Heart right ventricle (tissue), 16 donors: ENCODE data around the gene FAF1. TPM values are rescaled to one million over a fixed set of nuclear protein-coding genes. Genes with fewer than 3 reads are reported as not detected.

Experiments
- ATAC-seq, 8 donors: fragments of 200-7000 bp; cut with Tn5 transposase; one replicate each; pipeline ENCODE4 v1.9.1; 2020; ENCODE audit warnings: mild to moderate bottlenecking in 8 of 8, moderate library complexity in 8 of 8, moderate number of reproducible peaks in 1 of 8
- DNase-seq, 2 donors: peaks; one replicate each; pipeline ENCODE4 v3.0.0-alpha.2; 2020
- H3K27ac ChIP-seq, 10 donors: fragments of 200-600 bp; sonication (generic) in 2 of 10; one replicate each; pipeline versions ENCODE4 v1.5.0 to v1.8.0; 2020 to 2022; ENCODE audit warnings: mild to moderate bottlenecking in 3 of 10
- H3K27me3 ChIP-seq, 7 donors: fragments of 200-600 bp; one replicate each; pipeline ENCODE4 v1.8.0; 2021 to 2022; ENCODE audit warnings: mild to moderate bottlenecking in 2 of 7
- H3K36me3 ChIP-seq, 9 donors: fragments of 200-600 bp; sonication (generic) in 1 of 9; one replicate each; pipeline versions ENCODE4 v1.5.0 to v1.8.0; 2020 to 2022; ENCODE audit warnings: mild to moderate bottlenecking in 2 of 9
- H3K4me1 ChIP-seq, 9 donors: fragments of 200-600 bp; sonication (generic) in 1 of 9; one replicate each; pipeline versions ENCODE4 v1.5.0 to v1.8.0; 2020 to 2022; ENCODE audit warnings: mild to moderate bottlenecking in 4 of 9
- H3K4me3 ChIP-seq, 10 donors: fragments of 200-600 bp; sonication (generic) in 2 of 10; one replicate each; pipeline versions ENCODE4 v1.5.0 to v1.8.0; 2020 to 2022; ENCODE audit warnings: mild to moderate bottlenecking in 7 of 10, moderate library complexity in 2 of 10
- H3K9me3 ChIP-seq, 11 donors: fragments of 200-600 bp in 10 of 11; sonication (generic) in 2 of 11; one replicate each; pipeline versions ENCODE4 v1.5.0 to v1.8.0; 2013 to 2022; ENCODE audit warnings: mild to moderate bottlenecking in 2 of 11, control low read depth in 1 of 11, moderate library complexity in 1 of 11
- CTCF ChIP-seq, 9 donors: fragments of 200-600 bp; sonication (generic) in 2 of 9; IDR thresholded peaks; one replicate each; pipeline versions ENCODE4 v1.5.0 to v1.8.0; 2021 to 2022; ENCODE audit warnings: antibody characterized with exemption in 9 of 9, mild to moderate bottlenecking in 5 of 9, moderate library complexity in 1 of 9
- WGBS, 2 donors: extraction: QIAGEN DNeasy Blood & Tissue Kit; methylation state at CpG; one replicate each; pipeline ENCODE4 v1.1.7; 2013; ENCODE audit warnings: inconsistent platforms in 1 of 2; 5-methylcytosine and 5-hydroxymethylcytosine counted together
- intact Hi-C, 10 donors: fragments of 100-400 bp; cut with DNase I; formaldehyde crosslinking; loops; one replicate each; pipeline versions ENCODE4 v1.11.1 to v1.14.2; 2022
- polyA plus RNA-seq, 2 donors: library from polyadenylated mRNA; stranded (reverse); fragments of 200-250 nt; gene quantifications; one replicate each; pipeline ENCODE4 v1.2.3, GENCODE V29; 2013
- total RNA-seq, 10 donors: library from RNA; stranded (reverse); fragmentation: NEBNext Ultra II Directional in 3 of 10; extraction: Animal tissue kit (Norgen Biotek cat#: 25700) in 3 of 10; gene quantifications; one replicate each; pipeline versions ENCODE4 v1.2.1 to v1.2.4, GENCODE V29; 2021 to 2023
- donor health status: Arrhythmogenic right ventricular cardiomyopathy.
- donor health status: ischemic (EF 13 %, LVEDD 7.1; RV severe dilation, severe dysfunction).
- donor health status: healthy with polysubstance abuse.
- donor health status: DM: no; HTN: yes; CAD: no.
- donor health status: DM: no; HTN: no; CAD: no.
- donor health status: ischemic (EF 25% LVEDD 6.9; RV normal size, moderate dysfunction).
- donor health status: ischemic (EF 25% LVEDD 5.7; RV mildly dilated, moderate dysfunction).
- donor health status: healthy.
- donor health status: DM: yes; HTN: yes; CAD: no.
- donor health status: Ischemic cardiomyopathy.
- donor health status: ischemic (EF 35%, LVEDD 5.7; RV mildly dilated, moderate dysfunction).
- donor health status: nonischemic (EF 11% LVEDD 7.7; RV severe dilation, severe dysfunction).
- donor health status: DM: yes; HTN: yes; CAD: no.
- donor health status: PGD.
- donor health status: ischemic (EF 29% LVEDD 5.4; RV normal size, mild dysfunction).
- donor health status: nonischemic (EF 23%, LVEDD 6.1; RV moderate dilation, normal function).

FAF1 gene
- total and polyA plus RNA-seq, 12 donors: 30.9 to 102 (median 88.9) TPM

- intact Hi-C loops: no loop called here
- H3K27me3 ChIP-seq: no peaks in the 10 kb centered on the region
- H3K36me3 ChIP-seq: no peaks in the 10 kb centered on the region
- WGBS, 2 donors: 98 to 100% methylated on average over 1 of the region's 1 CpG
- peaks cover 0 to 9% (median 8%) of the 10 kb centered on the region in 9 donors for H3K4me1 ChIP-seq
- TF ChIP-seq CTCF (IDR thresholded peaks at IDR 0.05): no peak
- H3K4me3 ChIP-seq: no peak overlapping the region
- H3K9me3 ChIP-seq: peaks cover 0 to 19% (median 0%) of the 10 kb centered on the region in 11 donors
- no peak for ATAC-seq
- no peak overlapping the region for H3K27ac ChIP-seq
- no peak for DNase-seq
Observed at GRCh38 chr1:50851466-50851865, 108.6 kb downstream of the FAF1 start.

GRCh38 chr1:50851034-50851433, 109.0 kb downstream of the FAF1 start:
- Histone ChIP-seq H3K27me3 (no peaks in the 10 kb centered on the region), H3K36me3 (no peaks in the 10 kb centered on the region), H3K4me1 (peaks cover 0 to 9% (median 8%) of the 10 kb centered on the region in 9 donors), H3K27ac (no peak overlapping the region), H3K4me3 (no peak overlapping the region), H3K9me3 (peaks cover 0 to 19% (median 0%) of the 10 kb centered on the region in 11 donors)
- DNase-seq (no peak), ATAC-seq (no peak)
- TF ChIP-seq CTCF (IDR thresholded peaks at IDR 0.05): no peak
- intact Hi-C loops: no loop called here
- WGBS, 2 donors: 98 to 100% methylated on average over 7 of the region's 7 CpGs

- Histone ChIP-seq H3K4me1 (peaks cover 0 to 3% (median 0%) of the 10 kb centered on the region in 9 donors), H3K27me3 (no peaks in the 10 kb centered on the region), H3K9me3 (peaks cover 0 to 19% (median 0%) of the 10 kb centered on the region in 11 donors), H3K4me3 (no peak overlapping the region), H3K36me3 (no peaks in the 10 kb centered on the region), H3K27ac (no peak overlapping the region)
- DNase-seq (no peak), ATAC-seq (no peak)
- intact Hi-C loops: no loop called here
- TF ChIP-seq CTCF (IDR thresholded peaks at IDR 0.05): no peak
Observed at GRCh38 chr1:50847303-50847702, 112.8 kb downstream of the FAF1 start.

- Histone ChIP-seq H3K4me3 (no peak overlapping the region), H3K27ac (no peak overlapping the region), H3K36me3 (no peaks in the 10 kb centered on the region), H3K4me1 (peaks cover 0 to 13% (median 9%) of the 10 kb centered on the region in 9 donors), H3K27me3 (no peaks in the 10 kb centered on the region), H3K9me3 (peaks cover 0 to 19% (median 0%) of the 10 kb centered on the region in 11 donors)
- TF ChIP-seq CTCF (IDR thresholded peaks at IDR 0.05): no peak
- intact Hi-C loops: no loop called here
- 91 to 92% methylated on average over 20 of the region's 20 CpGs for WGBS, 2 donors
- DNase-seq: no peak
- no peak for ATAC-seq
Observed at GRCh38 chr1:50846224-50846839, 113.7 kb downstream of the FAF1 start.
